Measurements from ENCODE around the gene OR52B4. TPM values are rescaled to one million over a fixed set of nuclear protein-coding genes. Genes with fewer than 3 reads are reported as not detected.
"Not testable (repeated sequence)": the region's sequence is repeated elsewhere in the genome, so short reads cannot be mapped to it uniquely, and the experiment has no call there.

OR52B4 gene
- total RNA-seq (ENCODE audit: unreplicated experiment) = not detected
- long read RNA-seq = 0 reads

- no peak for DNase-seq
- H3K4me3 Mint-ChIP-seq (ENCODE audit: unreplicated experiment) = no peak within 1 kb of the TSS
- TF ChIP-seq CTCF (IDR thresholded peaks at IDR 0.05; ENCODE audit: partially characterized antibody, unreplicated experiment) = no peak
- no peaks in the 10 kb centered on the region for H3K36me3 Mint-ChIP-seq (ENCODE audit: unreplicated experiment)
- H3K4me1 Mint-ChIP-seq (ENCODE audit: low read depth, unreplicated experiment) = no peaks in the 10 kb centered on the region
- H3K27me3 Mint-ChIP-seq (ENCODE audit: unreplicated experiment) = no peaks in the 10 kb centered on the region
- peaks cover 2% of the 10 kb centered on the region for H3K9me3 Mint-ChIP-seq (ENCODE audit: unreplicated experiment)
- H3K27ac Mint-ChIP-seq (ENCODE audit: unreplicated experiment) = no peak within 1 kb of the TSS
Measured at GRCh38 chr11:4368286-4368685, at the start of gene OR52B4. TSS of gene OR52B4 (minus strand) at chr11:4368386. CDS start at chr11:4368295, 91 bp downstream.

DNA sequence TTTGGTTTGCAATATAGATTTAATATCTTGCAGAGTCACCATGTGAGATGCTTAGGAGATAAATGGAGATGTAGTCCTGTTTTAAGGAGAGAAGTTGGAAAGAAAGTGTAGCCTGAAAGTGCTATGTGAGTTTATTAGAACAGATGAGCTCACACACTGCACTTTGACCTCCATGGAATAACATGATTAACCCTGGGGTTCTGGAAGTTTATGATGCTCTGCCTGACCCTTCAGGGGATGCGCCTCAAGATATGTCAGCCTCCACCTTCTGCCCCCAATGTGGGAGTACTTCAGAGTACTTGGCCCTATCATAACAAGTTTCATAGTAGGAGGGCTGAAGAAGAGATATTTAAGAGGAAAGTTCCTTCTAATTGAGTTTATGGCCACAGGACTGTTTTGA, 48.6 kb upstream of the OR52B4 start:
- no peak overlapping the region for H3K27ac Mint-ChIP-seq (ENCODE audit: unreplicated experiment)

DNA sequence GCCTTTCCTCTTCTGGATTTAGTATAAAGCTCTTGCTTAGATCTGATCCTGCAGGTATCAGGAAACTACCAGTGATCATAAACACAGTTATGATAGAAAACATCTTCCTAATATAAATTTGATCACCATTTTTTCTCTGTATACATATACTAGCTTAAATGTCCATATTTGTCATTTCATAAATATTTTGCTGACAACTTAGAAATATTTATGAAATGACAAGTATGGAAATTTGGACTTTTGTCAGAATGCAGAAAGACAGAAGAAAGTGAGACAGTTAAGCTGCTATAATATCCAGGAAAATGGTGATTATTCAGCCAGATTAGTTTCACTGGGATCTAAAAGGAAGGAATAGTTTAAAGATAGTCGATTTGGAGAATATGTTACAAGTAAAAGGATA, 48.1 kb upstream of the OR52B4 start:
- no peak for TF ChIP-seq CTCF (IDR thresholded peaks at IDR 0.05; ENCODE audit: partially characterized antibody, unreplicated experiment)
- H3K27ac Mint-ChIP-seq (ENCODE audit: unreplicated experiment) = no peak overlapping the region
- DNase-seq = no peak
- H3K27me3 Mint-ChIP-seq (ENCODE audit: unreplicated experiment) = peaks cover 1% of the 10 kb centered on the region
- H3K4me3 Mint-ChIP-seq (ENCODE audit: unreplicated experiment) = no peak overlapping the region
- peaks cover 12% of the 10 kb centered on the region for H3K4me1 Mint-ChIP-seq (ENCODE audit: low read depth, unreplicated experiment)
- no peaks in the 10 kb centered on the region for H3K36me3 Mint-ChIP-seq (ENCODE audit: unreplicated experiment)
- no peaks in the 10 kb centered on the region for H3K9me3 Mint-ChIP-seq (ENCODE audit: unreplicated experiment)

More for the DNA sequence above, 48.6 kb upstream of the OR52B4 start:
- no peaks in the 10 kb centered on the region for H3K9me3 Mint-ChIP-seq (ENCODE audit: unreplicated experiment)
- no peak for TF ChIP-seq CTCF (IDR thresholded peaks at IDR 0.05; ENCODE audit: partially characterized antibody, unreplicated experiment)
- H3K36me3 Mint-ChIP-seq (ENCODE audit: unreplicated experiment) = no peaks in the 10 kb centered on the region
- peaks cover 12% of the 10 kb centered on the region for H3K4me1 Mint-ChIP-seq (ENCODE audit: low read depth, unreplicated experiment)
- no peak for DNase-seq
- H3K4me3 Mint-ChIP-seq (ENCODE audit: unreplicated experiment) = no peak overlapping the region
- H3K27me3 Mint-ChIP-seq (ENCODE audit: unreplicated experiment) = peaks cover 1% of the 10 kb centered on the region

DNA sequence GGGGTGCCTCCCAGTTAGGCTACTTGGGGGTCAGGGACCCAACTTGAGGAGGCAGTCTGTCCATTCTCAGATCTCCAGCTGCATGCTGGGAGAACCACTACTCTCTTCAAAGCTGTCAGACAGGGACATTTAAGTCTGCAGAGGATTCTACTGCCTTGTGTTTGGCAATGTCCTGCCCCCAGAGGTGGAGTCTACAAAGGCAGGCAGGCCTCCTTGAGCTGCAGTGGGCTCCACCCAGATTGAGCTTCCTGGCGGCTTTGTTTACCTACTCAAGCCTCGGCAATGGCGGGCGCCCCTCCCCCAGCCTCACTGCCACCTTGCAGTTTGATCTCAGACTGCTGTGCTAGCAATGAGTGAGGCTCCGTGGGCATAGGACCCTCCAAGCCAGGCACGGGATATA, 38.0 kb upstream of the OR52B4 start:
- not testable (repeated sequence) for H3K4me3 Mint-ChIP-seq (ENCODE audit: unreplicated experiment); H3K36me3 Mint-ChIP-seq (ENCODE audit: unreplicated experiment); H3K27ac Mint-ChIP-seq (ENCODE audit: unreplicated experiment); H3K27me3 Mint-ChIP-seq (ENCODE audit: unreplicated experiment); DNase-seq; H3K4me1 Mint-ChIP-seq (ENCODE audit: low read depth, unreplicated experiment); H3K9me3 Mint-ChIP-seq (ENCODE audit: unreplicated experiment)

GRCh38 chr11:4393858-4394223, 25.7 kb upstream of the OR52B4 start:
- TF ChIP-seq CTCF (IDR thresholded peaks at IDR 0.05; ENCODE audit: partially characterized antibody, unreplicated experiment) = no peak
- DNase-seq = no peak
- no peaks in the 10 kb centered on the region for H3K36me3 Mint-ChIP-seq (ENCODE audit: unreplicated experiment)
- H3K4me3 Mint-ChIP-seq (ENCODE audit: unreplicated experiment) = peak overlapping the region; percentile 70
- peaks cover 1% of the 10 kb centered on the region for H3K9me3 Mint-ChIP-seq (ENCODE audit: unreplicated experiment)
- no peak overlapping the region for H3K27ac Mint-ChIP-seq (ENCODE audit: unreplicated experiment)
- H3K27me3 Mint-ChIP-seq (ENCODE audit: unreplicated experiment) = peaks cover 13% of the 10 kb centered on the region
- no peaks in the 10 kb centered on the region for H3K4me1 Mint-ChIP-seq (ENCODE audit: low read depth, unreplicated experiment)

All from glutamatergic neuron (in vitro differentiated cells).